IPS DF 19.7 (cell line): ENCODE results near the gene MTMR10.

Experiments used
- DNase-seq: peaks from one replicate; pipeline ENCODE4 v3.0.0-alpha.2; 2013; ENCODE audit warnings: low read depth, low spot score

Gene MTMR10

GRCh38 chr15:30956216-30957124 lies 35.0 kb downstream of the MTMR10 start:
- no peak for DNase-seq

GRCh38 chr15:30954674-30955073 lies 36.8 kb downstream of the MTMR10 start:
- DNase-seq: no peak

- no peak for DNase-seq
These were observed 37.6 kb downstream of the MTMR10 start for GRCh38 chr15:30953731-30954378.

- no peak for DNase-seq
These were observed 38.2 kb downstream of the MTMR10 start for GRCh38 chr15:30953183-30953582.

GRCh38 chr15:30943654-30944335 lies 47.6 kb downstream of the MTMR10 start:
- no peak for DNase-seq

- DNase-seq: no peak
These were observed 49.9 kb downstream of the MTMR10 start for GRCh38 chr15:30941520-30941919.

- DNase-seq: no peak
These were observed 51.1 kb downstream of the MTMR10 start for GRCh38 chr15:30940359-30940758.

- DNase-seq: no peak
These were observed 52.3 kb downstream of the MTMR10 start for GRCh38 chr15:30939161-30939560.

GRCh38 chr15:30933293-30933692 lies 58.1 kb downstream of the MTMR10 start:
- no peak for DNase-seq

- no peak for DNase-seq
These were observed 61.0 kb downstream of the MTMR10 start for GRCh38 chr15:30930422-30930821.

- no peak for DNase-seq
These were observed 61.4 kb downstream of the MTMR10 start for GRCh38 chr15:30929982-30930381.

GRCh38 chr15:30929064-30929669 lies 62.3 kb downstream of the MTMR10 start:
- no peak for DNase-seq

GRCh38 chr15:30928076-30928475 lies 63.4 kb downstream of the MTMR10 start:
- no peak for DNase-seq

GRCh38 chr15:30927148-30927761 lies 64.2 kb downstream of the MTMR10 start:
- DNase-seq: no peak

- no peak for DNase-seq
These were observed 65.3 kb downstream of the MTMR10 start for GRCh38 chr15:30926161-30926560.

- DNase-seq: no peak
These were observed 65.7 kb downstream of the MTMR10 start for GRCh38 chr15:30925686-30926085.

GRCh38 chr15:30924353-30924752 lies 67.1 kb downstream of the MTMR10 start:
- DNase-seq: no peak

GRCh38 chr15:30923429-30923828 lies 68.0 kb downstream of the MTMR10 start:
- no peak for DNase-seq

- peak; percentile 89 for DNase-seq
These were observed 68.7 kb downstream of the MTMR10 start for GRCh38 chr15:30922480-30923311.

- no peak for DNase-seq
These were observed 69.5 kb downstream of the MTMR10 start for GRCh38 chr15:30921781-30922479.
